ENCODE results near the gene NOL7. TPM values are rescaled to one million over a fixed set of nuclear protein-coding genes. Genes with fewer than 3 reads are reported as not detected.

The NOL7 gene
- total RNA-seq = 10 to 100 TPM; 49.1 to 65.2 (median 62.1) TPM
- polyA plus RNA-seq = 100 to 1,000 TPM; 135 to 145 TPM
- total RNA-seq = 58.7 reads per million, percentile 74 among the genes with 10 or more reads in this experiment

GRCh38 chr6:13614926-13615791 is at the start of gene NOL7:
Gene NOL7 (plus strand): TSS chr6:13615335. CDS start chr6:13615359, 24 bp downstream.
- Mint-ChIP-seq H3K27ac (peak within 1 kb of the TSS; percentile 85 to 97 (median 94)), H3K27me3 (peaks cover 0 to 2% (median 0%) of the 10 kb centered on the region in 5 donors), H3K9me3 (peaks cover 0 to 4% (median 0%) of the 10 kb centered on the region in 11 donors), H3K4me3 (peak within 1 kb of the TSS; percentile 82 to 98 (median 94)), H3K4me1 (peaks cover 25 to 55% (median 47%) of the 10 kb centered on the region in 7 donors), H3K36me3 (peaks cover 6 to 18% (median 13%) of the 10 kb centered on the region in 5 donors)
- ChIA-PET POLR2A (interaction anchor here (0.6 to 5.3 kb wide), 43 partner anchors 9 to 459 kb away, joined by 3 to 101 read pairs (median 4); partner anchors contain the start of genes RANBP9, SIRT5 and TBC1D7), CTCF (interaction anchor here (0.5 to 4.5 kb wide), 15 partner anchors 10 to 200 kb away, joined by 3 to 26 read pairs (median 4); partner anchors contain the start of genes MCUR1, RANBP9 and SIRT5)
- H3K9me3 ChIP-seq (ENCODE audit: control insufficient read depth in 2 of 3, low read length in 3 of 3) = no peaks in the 10 kb centered on the region
- peak within 1 kb of the TSS; percentile 81 for H3K27ac ChIP-seq (ENCODE audit: low read depth, low read length)
- peak; percentile 96 to 99 (median 98) for DNase-seq
- ATAC-seq = peak; percentile 98
- H3K36me3 ChIP-seq (ENCODE audit: control insufficient read depth in 2 of 3, insufficient read depth in 3 of 3, low read length in 3 of 3) = peaks cover 12 to 35% (median 21%) of the 10 kb centered on the region in 3 experiments
- H3K4me1 ChIP-seq (ENCODE audit: control insufficient read depth in 2 of 2, insufficient read depth in 2 of 2, low read length in 2 of 2) = peaks cover 8 to 26% of the 10 kb centered on the region in 2 donors
- H3K27me3 ChIP-seq (ENCODE audit: control insufficient read depth in 2 of 2, insufficient read depth in 2 of 2, low read length in 2 of 2) = no peaks in the 10 kb centered on the region
- intact Hi-C loops (cut with micrococcal nuclease) = loop anchor here (1.0 to 10.0 kb wide), 13 partner anchors 8 to 502 kb away; partner anchors contain the start of genes CD83 (in 2 of the 2), GFOD1 (in 2 of the 2), MCUR1 (in 2 of the 2) and SIRT5 (in 2 of the 2)
- H3K4me3 ChIP-seq (ENCODE audit: low read length) = peak within 1 kb of the TSS; percentile 85

GRCh38 chr6:13565921-13566320 is 49.2 kb upstream of the NOL7 start:
- Mint-ChIP-seq H3K4me1 (no peaks in the 10 kb centered on the region), H3K4me3 (no peak overlapping the region), H3K9me3 (no peaks in the 10 kb centered on the region), H3K27ac (no peak overlapping the region), H3K36me3 (no peaks in the 10 kb centered on the region), H3K27me3 (peaks cover 4 to 30% (median 7%) of the 10 kb centered on the region in 5 donors)
- ChIA-PET CTCF (interaction anchor here (1.4 kb wide), 1 partner anchor 9 kb away, joined by 5 read pairs; the partner anchor contains the start of gene SIRT5), POLR2A (no interaction called here)
- ATAC-seq (no peak), DNase-seq (no peak)
- intact Hi-C loops (cut with micrococcal nuclease) = no loop called here
- Histone ChIP-seq H3K27ac (ENCODE audit: low read depth, low read length) (no peak overlapping the region), H3K36me3 (ENCODE audit: control insufficient read depth in 2 of 3, insufficient read depth in 3 of 3, low read length in 3 of 3) (no peaks in the 10 kb centered on the region), H3K27me3 (ENCODE audit: control insufficient read depth in 2 of 2, insufficient read depth in 2 of 2, low read length in 2 of 2) (no peaks in the 10 kb centered on the region), H3K9me3 (ENCODE audit: control insufficient read depth in 2 of 3, low read length in 3 of 3) (no peaks in the 10 kb centered on the region), H3K4me1 (ENCODE audit: control insufficient read depth in 2 of 2, insufficient read depth in 2 of 2, low read length in 2 of 2) (no peaks in the 10 kb centered on the region), H3K4me3 (ENCODE audit: low read length) (no peak overlapping the region)

- no peak for DNase-seq
- no peak overlapping the region for H3K27ac ChIP-seq (ENCODE audit: low read depth, low read length)
- H3K27me3 ChIP-seq (ENCODE audit: control insufficient read depth in 2 of 2, insufficient read depth in 2 of 2, low read length in 2 of 2) = no peaks in the 10 kb centered on the region
- no peaks in the 10 kb centered on the region for H3K9me3 Mint-ChIP-seq
- H3K36me3 ChIP-seq (ENCODE audit: control insufficient read depth in 2 of 3, insufficient read depth in 3 of 3, low read length in 3 of 3) = no peaks in the 10 kb centered on the region
- H3K27me3 Mint-ChIP-seq = peaks cover 4 to 30% (median 7%) of the 10 kb centered on the region in 5 donors
- ChIA-PET CTCF (no interaction called here), POLR2A (no interaction called here)
- no peaks in the 10 kb centered on the region for H3K4me1 Mint-ChIP-seq
- no peak overlapping the region for H3K27ac Mint-ChIP-seq
- no peaks in the 10 kb centered on the region for H3K4me1 ChIP-seq (ENCODE audit: control insufficient read depth in 2 of 2, insufficient read depth in 2 of 2, low read length in 2 of 2)
- no peaks in the 10 kb centered on the region for H3K9me3 ChIP-seq (ENCODE audit: control insufficient read depth in 2 of 3, low read length in 3 of 3)
- H3K36me3 Mint-ChIP-seq = no peaks in the 10 kb centered on the region
- intact Hi-C loops (cut with micrococcal nuclease) = no loop called here
- H3K4me3 ChIP-seq (ENCODE audit: low read length) = no peak overlapping the region
- ATAC-seq = no peak
- no peak overlapping the region for H3K4me3 Mint-ChIP-seq
These were observed 48.6 kb upstream of the NOL7 start for GRCh38 chr6:13566500-13566899.

- Mint-ChIP-seq H3K27ac (no peak overlapping the region), H3K36me3 (no peaks in the 10 kb centered on the region), H3K4me3 (no peak overlapping the region), H3K9me3 (no peaks in the 10 kb centered on the region), H3K4me1 (peaks cover 0 to 17% (median 8%) of the 10 kb centered on the region in 7 donors), H3K27me3 (peaks cover 0 to 18% (median 7%) of the 10 kb centered on the region in 5 donors)
- H3K9me3 ChIP-seq (ENCODE audit: control insufficient read depth in 2 of 3, low read length in 3 of 3) = no peaks in the 10 kb centered on the region
- peaks cover 5 to 6% of the 10 kb centered on the region in 2 donors for H3K4me1 ChIP-seq (ENCODE audit: control insufficient read depth in 2 of 2, insufficient read depth in 2 of 2, low read length in 2 of 2)
- CTCF ChIA-PET = no interaction called here
- DNase-seq (no peak), ATAC-seq (no peak)
- intact Hi-C loops (cut with micrococcal nuclease) = no loop called here
- H3K27me3 ChIP-seq (ENCODE audit: control insufficient read depth in 2 of 2, insufficient read depth in 2 of 2, low read length in 2 of 2) = no peaks in the 10 kb centered on the region
- POLR2A ChIA-PET = interaction anchor here (1.3 to 2.0 kb wide), 2 partner anchors 9 to 46 kb away, joined by 4 to 5 read pairs; partner anchors contain the start of gene NOL7
- no peaks in the 10 kb centered on the region for H3K36me3 ChIP-seq (ENCODE audit: control insufficient read depth in 2 of 3, insufficient read depth in 3 of 3, low read length in 3 of 3)
- H3K4me3 ChIP-seq (ENCODE audit: low read length) = no peak overlapping the region
- H3K27ac ChIP-seq (ENCODE audit: low read depth, low read length) = no peak overlapping the region
These were observed 46.2 kb upstream of the NOL7 start for GRCh38 chr6:13568970-13569369.

GRCh38 chr6:13572240-13572639 is 42.9 kb upstream of the NOL7 start:
- peaks cover 0 to 4% (median 0%) of the 10 kb centered on the region in 3 experiments for H3K36me3 ChIP-seq (ENCODE audit: control insufficient read depth in 2 of 3, insufficient read depth in 3 of 3, low read length in 3 of 3)
- Mint-ChIP-seq H3K36me3 (no peaks in the 10 kb centered on the region), H3K27me3 (peaks cover 0 to 8% (median 0%) of the 10 kb centered on the region in 5 donors), H3K4me3 (peak overlapping the region in 7 of 10 donors; percentile 9 to 94 (median 50)), H3K4me1 (peaks cover 10 to 38% (median 28%) of the 10 kb centered on the region in 7 donors), H3K27ac (peak overlapping the region in 6 of 9 donors; percentile 23 to 95 (median 92)), H3K9me3 (no peaks in the 10 kb centered on the region)
- no peaks in the 10 kb centered on the region for H3K27me3 ChIP-seq (ENCODE audit: control insufficient read depth in 2 of 2, insufficient read depth in 2 of 2, low read length in 2 of 2)
- intact Hi-C loops (cut with micrococcal nuclease) = loop anchor here in 1 of 2 donors (10.0 kb wide), 2 partner anchors 117 to 493 kb away; no protein-coding TSS in a partner anchor
- H3K27ac ChIP-seq (ENCODE audit: low read depth, low read length) = no peak overlapping the region
- peaks cover 5 to 13% of the 10 kb centered on the region in 2 donors for H3K4me1 ChIP-seq (ENCODE audit: control insufficient read depth in 2 of 2, insufficient read depth in 2 of 2, low read length in 2 of 2)
- H3K9me3 ChIP-seq (ENCODE audit: control insufficient read depth in 2 of 3, low read length in 3 of 3) = no peaks in the 10 kb centered on the region
- CTCF ChIA-PET = interaction anchor here (1.4 kb wide), 1 partner anchor 43 kb away, joined by 3 read pairs; the partner anchor contains the start of gene NOL7
- POLR2A ChIA-PET = interaction anchor here (0.5 to 4.6 kb wide), 5 partner anchors 43 to 400 kb away, joined by 3 to 74 read pairs (median 3); partner anchors contain the start of genes NOL7 and RANBP9
- no peak for DNase-seq
- H3K4me3 ChIP-seq (ENCODE audit: low read length) = no peak overlapping the region
- no peak for ATAC-seq
